Aorta (tissue), 5 donors: Measurements from ENCODE around the gene ARHGEF19. TPM values are rescaled to one million over a fixed set of nuclear protein-coding genes. Genes with fewer than 3 reads are reported as not detected.

Experiments used
- ATAC-seq: fragments of 200-7000 bp; cut with Tn5 transposase; one replicate; pipeline ENCODE4 v1.9.1; 2022; ENCODE audit warnings: moderate library complexity; ENCODE audit not compliant: low FRiP score
- DNase-seq, 2 donors: peaks; one replicate each; pipeline ENCODE4 v3.0.0-alpha.2; 2020
- H3K27ac ChIP-seq, 2 donors: one replicate each; pipeline ENCODE4 v1.5.1; 2013; ENCODE audit warnings: low read length in 2 of 2, mild to moderate bottlenecking in 2 of 2, moderate library complexity in 2 of 2, control low read depth in 1 of 2, inconsistent platforms in 1 of 2, low read depth in 1 of 2
- H3K27me3 ChIP-seq, 2 donors: one replicate each; pipeline ENCODE4 v1.6.1; 2013; ENCODE audit warnings: control low read depth in 1 of 2, low read length in 1 of 2, mild to moderate bottlenecking in 1 of 2, moderate library complexity in 1 of 2; ENCODE audit not compliant: insufficient read depth in 2 of 2, control insufficient read depth in 1 of 2
- H3K36me3 ChIP-seq, 2 donors: one replicate each; pipeline ENCODE4 v1.6.1; 2013; ENCODE audit warnings: control low read depth in 1 of 2, low read length in 1 of 2, mild to moderate bottlenecking in 1 of 2; ENCODE audit not compliant: insufficient read depth in 2 of 2, control insufficient read depth in 1 of 2
- H3K4me1 ChIP-seq, 2 donors: one replicate each; pipeline ENCODE4 v1.6.1; 2013; ENCODE audit warnings: low read length in 2 of 2, control low read depth in 1 of 2, mild to moderate bottlenecking in 1 of 2, moderate library complexity in 1 of 2; ENCODE audit not compliant: insufficient read depth in 2 of 2, control insufficient read depth in 1 of 2
- H3K4me3 ChIP-seq, 2 donors: one replicate each; pipeline ENCODE4 v1.5.1; 2013; ENCODE audit warnings: low read length in 2 of 2, control low read depth in 1 of 2, mild to moderate bottlenecking in 1 of 2
- H3K9me3 ChIP-seq: one replicate; pipeline ENCODE4 v1.6.1; 2013; ENCODE audit warnings: mild to moderate bottlenecking, low read length; ENCODE audit not compliant: control insufficient read depth
- WGBS, 2 donors: extraction: QIAGEN DNeasy Blood & Tissue Kit; methylation state at CpG; one replicate each; pipeline ENCODE4 v1.1.7; 2013; 5-methylcytosine and 5-hydroxymethylcytosine counted together
- intact Hi-C, 2 donors: fragments of 100-400 bp; cut with DNase I; formaldehyde crosslinking; loops; one replicate each; pipeline versions ENCODE4 v1.14.2 to v1.15.0; 2022
- polyA plus RNA-seq, 2 donors: library from polyadenylated mRNA; stranded (reverse); fragments of 200-250 nt; gene quantifications; one replicate each; pipeline ENCODE4 v1.2.3, GENCODE V29; 2013
- total RNA-seq, 2 donors: library from RNA; stranded (reverse); fragmentation: NEBNext Ultra II Directional; extraction: Animal tissue kit (Norgen Biotek cat#: 25700); gene quantifications; one replicate each; pipeline ENCODE4 v1.2.1, GENCODE V29; 2021
- donor health status: healthy with polysubstance abuse.
- donor health status: Bipolar disorder and iron deficiency.
- donor health status: DM: no; HTN: no; CAD: no.
- donor health status: DM: no; HTN: no; CAD: no.
- donor health status: DM: yes; HTN: yes; CAD: no.

Gene ARHGEF19
- total and polyA plus RNA-seq, 4 donors: 3.3 to 19.7 (median 7.9) TPM

- ATAC-seq (no peak), DNase-seq (peak in 1 of 2 donors; percentile 14)
- Histone ChIP-seq H3K9me3 (no peaks in the 10 kb centered on the region), H3K4me1 (no peaks in the 10 kb centered on the region), H3K36me3 (no peaks in the 10 kb centered on the region), H3K4me3 (no peak overlapping the region), H3K27ac (no peak overlapping the region), H3K27me3 (no peaks in the 10 kb centered on the region)
- 92 to 94% methylated on average over 6 of the region's 6 CpGs for WGBS, 2 donors
- intact Hi-C loops: no loop called here
These were observed 628 bp downstream of the ARHGEF19 start for GRCh38 chr1:16211824-16212223.

GRCh38 chr1:16210581-16210980 is 1.9 kb downstream of the ARHGEF19 start:
- Histone ChIP-seq H3K4me1 (no peaks in the 10 kb centered on the region), H3K4me3 (no peak overlapping the region), H3K27me3 (no peaks in the 10 kb centered on the region), H3K27ac (no peak overlapping the region), H3K9me3 (no peaks in the 10 kb centered on the region), H3K36me3 (no peaks in the 10 kb centered on the region)
- ATAC-seq (no peak), DNase-seq (no peak)
- WGBS, 2 donors: 57 to 68% methylated on average over 4 of the region's 4 CpGs
- intact Hi-C loops: no loop called here

- no peaks in the 10 kb centered on the region for H3K4me1 ChIP-seq
- WGBS, 2 donors: 81 to 82% methylated on average over 11 of the region's 11 CpGs
- no peaks in the 10 kb centered on the region for H3K9me3 ChIP-seq
- intact Hi-C loops: loop anchor here (5.0 kb wide), 2 partner anchors 32 to 152 kb away; no protein-coding TSS in a partner anchor
- H3K36me3 ChIP-seq: no peaks in the 10 kb centered on the region
- no peak overlapping the region for H3K4me3 ChIP-seq
- H3K27ac ChIP-seq: no peak overlapping the region
- H3K27me3 ChIP-seq: no peaks in the 10 kb centered on the region
- DNase-seq: no peak
- no peak for ATAC-seq
These were observed 2.5 kb downstream of the ARHGEF19 start for GRCh38 chr1:16209847-16210407.

- Histone ChIP-seq H3K4me3 (no peak overlapping the region), H3K36me3 (no peaks in the 10 kb centered on the region), H3K27me3 (no peaks in the 10 kb centered on the region), H3K27ac (no peak overlapping the region), H3K9me3 (no peaks in the 10 kb centered on the region), H3K4me1 (no peaks in the 10 kb centered on the region)
- DNase-seq (no peak), ATAC-seq (no peak)
- WGBS, 2 donors: 84 to 93% methylated on average over 9 of the region's 9 CpGs
- intact Hi-C loops: loop anchor here (5.0 kb wide), 2 partner anchors 33 to 153 kb away; no protein-coding TSS in a partner anchor
These were observed 3.2 kb downstream of the ARHGEF19 start for GRCh38 chr1:16209132-16209846.

- Histone ChIP-seq H3K27ac (no peak overlapping the region), H3K27me3 (no peaks in the 10 kb centered on the region), H3K36me3 (no peaks in the 10 kb centered on the region), H3K4me1 (no peaks in the 10 kb centered on the region), H3K4me3 (no peak overlapping the region), H3K9me3 (no peaks in the 10 kb centered on the region)
- 16 to 35% methylated on average over 13 of the region's 13 CpGs for WGBS, 2 donors
- no peak for DNase-seq
- intact Hi-C loops: loop anchor here (5.0 kb wide), 2 partner anchors 34 to 154 kb away; no protein-coding TSS in a partner anchor
- no peak for ATAC-seq
These were observed 4.0 kb downstream of the ARHGEF19 start for GRCh38 chr1:16208270-16208987.

GRCh38 chr1:16207318-16208269 is 4.9 kb downstream of the ARHGEF19 start:
- DNase-seq (peak in 1 of 2 donors; percentile 50), ATAC-seq (no peak)
- peak overlapping the region in 1 of 2 donors; percentile 8 for H3K4me3 ChIP-seq
- 51 to 53% methylated on average over 51 of the region's 51 CpGs for WGBS, 2 donors
- H3K27ac ChIP-seq: peak overlapping the region in 1 of 2 donors; percentile 22
- H3K27me3 ChIP-seq: no peaks in the 10 kb centered on the region
- no peaks in the 10 kb centered on the region for H3K9me3 ChIP-seq
- intact Hi-C loops: loop anchor here (5.0 kb wide), 2 partner anchors 35 to 155 kb away; no protein-coding TSS in a partner anchor
- H3K4me1 ChIP-seq: no peaks in the 10 kb centered on the region
- H3K36me3 ChIP-seq: no peaks in the 10 kb centered on the region

- 0 to 1% methylated on average over 59 to 87 of the region's 87 CpGs for WGBS, 2 donors
- H3K27ac ChIP-seq: peak overlapping the region in 1 of 2 donors; percentile 22
- no peaks in the 10 kb centered on the region for H3K36me3 ChIP-seq
- peak overlapping the region in 1 of 2 donors; percentile 8 for H3K4me3 ChIP-seq
- intact Hi-C loops: loop anchor here (5.0 kb wide), 2 partner anchors 36 to 156 kb away; no protein-coding TSS in a partner anchor
- no peaks in the 10 kb centered on the region for H3K27me3 ChIP-seq
- no peaks in the 10 kb centered on the region for H3K4me1 ChIP-seq
- DNase-seq (peak; percentile 99), ATAC-seq (peak; percentile 94)
- no peaks in the 10 kb centered on the region for H3K9me3 ChIP-seq
These were observed 5.7 kb downstream of the ARHGEF19 start for GRCh38 chr1:16206547-16207317.
